Neuronal stem cell (in vitro differentiated cells): ENCODE data around the gene OSBPL3.

Experiments
- DNase-seq: peaks from one replicate; pipeline ENCODE4 v3.0.0-alpha.2; 2013; ENCODE audit warnings: low spot score
- H2AFZ ChIP-seq: one replicate; pipeline ENCODE4 v1.6.1; 2013; ENCODE audit warnings: mild to moderate bottlenecking, low read length, inconsistent platforms
- H2AK5ac ChIP-seq: 2 replicates; pipeline ENCODE4 v1.6.1; 2013; ENCODE audit warnings: low read depth, mild to moderate bottlenecking, inconsistent platforms, low read length, moderate library complexity, mixed read lengths
- H2BK120ac ChIP-seq: 2 replicates; pipeline ENCODE4 v1.6.1; 2013; ENCODE audit warnings: low read depth, mild to moderate bottlenecking, inconsistent platforms, low read length, moderate library complexity, mixed read lengths
- H2BK12ac ChIP-seq: one replicate; pipeline ENCODE4 v1.6.1; 2013; ENCODE audit warnings: low read length, inconsistent platforms
- H2BK15ac ChIP-seq: 2 replicates; pipeline ENCODE4 v1.6.1; 2013; ENCODE audit warnings: mild to moderate bottlenecking, low read length, inconsistent platforms, mixed read lengths
- H2BK5ac ChIP-seq: one replicate; pipeline ENCODE4 v1.6.1; 2013; ENCODE audit warnings: inconsistent platforms, mild to moderate bottlenecking, low read length, moderate library complexity
- H3K14ac ChIP-seq: one replicate; pipeline ENCODE4 v1.6.1; 2013; ENCODE audit warnings: low read length, inconsistent platforms
- H3K18ac ChIP-seq: 2 replicates; pipeline ENCODE4 v1.6.1; 2013; ENCODE audit warnings: low read length, inconsistent platforms
- H3K23ac ChIP-seq: 2 replicates; pipeline ENCODE4 v1.6.1; 2013; ENCODE audit warnings: low read depth, mild to moderate bottlenecking, mixed read lengths, low read length, inconsistent platforms; ENCODE audit not compliant: poor library complexity
- H3K27ac ChIP-seq: replicated peaks from 3 replicates; pipeline ENCODE4 v1.5.1; 2013; ENCODE audit warnings: low read length, inconsistent platforms
- H3K27me3 ChIP-seq, 3 experiments: 2 replicates each; pipeline ENCODE4 v1.6.1; 2013; ENCODE audit warnings: low read length in 3 of 3, mild to moderate bottlenecking in 2 of 3, inconsistent platforms in 1 of 3, low read depth in 1 of 3, mixed read lengths in 1 of 3, moderate library complexity in 1 of 3; ENCODE audit not compliant: control insufficient read depth in 3 of 3, insufficient read depth in 3 of 3
- H3K36me3 ChIP-seq, 2 donors: replicated peaks in 1 of 2; 2 replicates each; pipeline ENCODE4 v1.6.1; 2013; ENCODE audit warnings: low read length in 2 of 2; ENCODE audit not compliant: control insufficient read depth in 2 of 2, insufficient read depth in 2 of 2
- H3K4ac ChIP-seq: 2 replicates; pipeline ENCODE4 v1.6.1; 2013; ENCODE audit warnings: inconsistent platforms, mild to moderate bottlenecking, low read length, moderate library complexity
- H3K4me1 ChIP-seq, 2 donors: 1 replicate in 1 of 2; 2 replicates in 1 of 2; pipeline ENCODE4 v1.6.1; 2013; ENCODE audit warnings: low read length in 2 of 2, low read depth in 1 of 2; ENCODE audit not compliant: control insufficient read depth in 2 of 2, insufficient read depth in 1 of 2
- H3K4me2 ChIP-seq: one replicate; pipeline ENCODE4 v1.6.1; 2013; ENCODE audit warnings: mild to moderate bottlenecking, low read length, inconsistent platforms; ENCODE audit not compliant: insufficient read depth, poor library complexity, severe bottlenecking
- H3K4me3 ChIP-seq, 2 donors: 2 replicates each; pipeline ENCODE4 v1.5.1; 2013; ENCODE audit warnings: low read length in 2 of 2, mild to moderate bottlenecking in 2 of 2, inconsistent platforms in 1 of 2, moderate library complexity in 1 of 2
- H3K79me1 ChIP-seq: one replicate; pipeline ENCODE4 v1.6.1; 2013; ENCODE audit warnings: low read depth, mild to moderate bottlenecking, inconsistent platforms, low read length, moderate library complexity
- H3K9ac ChIP-seq: one replicate; pipeline ENCODE4 v1.6.1; 2013; ENCODE audit warnings: mild to moderate bottlenecking, low read depth, low read length, inconsistent platforms; ENCODE audit not compliant: poor library complexity
- H3K9me3 ChIP-seq, 2 donors: replicated peaks in 1 of 2; 2 replicates each; pipeline versions ENCODE3 to v1.6.1; 2013; ENCODE audit warnings: low read length in 2 of 2, mild to moderate bottlenecking in 2 of 2, inconsistent platforms in 1 of 2, low read depth in 1 of 2, mixed read lengths in 1 of 2, moderate library complexity in 1 of 2; ENCODE audit not compliant: control insufficient read depth in 2 of 2, insufficient read depth in 1 of 2
- H4K8ac ChIP-seq: one replicate; pipeline ENCODE4 v1.6.1; 2013; ENCODE audit warnings: low read depth, mild to moderate bottlenecking, inconsistent platforms, low read length, moderate library complexity
- H4K91ac ChIP-seq: one replicate; pipeline ENCODE4 v1.6.1; 2013; ENCODE audit warnings: low read length, low read depth, mild to moderate bottlenecking, inconsistent platforms; ENCODE audit not compliant: poor library complexity
- WGBS, 2 donors: extraction: QIAGEN DNeasy Blood & Tissue Kit; methylation state at CpG; one replicate each; pipeline ENCODE4 v1.1.7; 2013; ENCODE audit warnings: missing lambda C conversion rate in 2 of 2, mixed read lengths in 1 of 2; ENCODE audit not compliant: insufficient read length in 2 of 2, insufficient replicate concordance in 1 of 2; ENCODE audit errors: extremely low coverage in 2 of 2; 5-methylcytosine and 5-hydroxymethylcytosine counted together

The OSBPL3 gene

DNA sequence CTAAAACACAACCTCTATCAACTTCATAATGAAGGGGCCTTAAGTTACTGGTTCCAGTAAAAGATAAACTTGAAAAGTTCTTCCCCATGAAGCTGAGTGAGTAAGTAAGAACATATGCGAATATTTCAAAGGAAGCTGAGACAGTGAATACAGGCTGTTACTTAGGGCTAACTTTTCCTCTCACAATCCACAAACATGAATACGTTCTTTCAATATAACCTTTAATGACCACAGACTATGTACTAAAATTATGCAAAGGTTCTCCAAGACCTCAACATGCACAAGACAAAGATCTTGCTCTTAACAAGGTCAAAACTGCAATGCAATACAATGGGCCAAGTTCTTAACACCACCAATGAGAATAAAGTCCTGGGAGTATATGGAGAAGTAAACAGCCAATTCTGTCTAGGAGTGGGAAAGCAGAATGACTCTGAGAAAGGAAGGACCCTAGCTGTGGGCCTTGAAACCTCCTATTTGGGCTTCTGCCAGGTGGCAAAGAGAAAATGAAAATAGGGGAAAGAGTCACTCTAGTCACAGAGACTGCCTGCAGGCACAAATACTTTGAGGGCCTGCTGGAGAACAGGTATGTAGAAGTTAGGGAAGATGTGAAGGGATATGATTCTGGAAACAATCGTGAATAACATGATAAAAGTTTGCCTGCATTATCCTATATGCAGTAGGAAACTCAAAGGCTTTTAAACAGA lies 43.7 kb downstream of the OSBPL3 start:
- no peak overlapping the region for H2BK5ac ChIP-seq
- no peak overlapping the region for H2BK120ac ChIP-seq
- H3K23ac ChIP-seq, result no peak overlapping the region
- peaks cover 0 to under 1% of the 10 kb centered on the region in 2 donors for H3K36me3 ChIP-seq
- H3K4ac ChIP-seq, result no peak overlapping the region
- H3K9me3 ChIP-seq, result peaks cover 0 to 1% of the 10 kb centered on the region in 2 donors
- DNase-seq, result no peak
- H3K4me2 ChIP-seq, result no peak overlapping the region
- H3K27ac ChIP-seq, result no peak overlapping the region
- no peak overlapping the region for H3K14ac ChIP-seq
- no peak overlapping the region for H3K4me3 ChIP-seq
- no peak overlapping the region for H2AK5ac ChIP-seq
- no peaks in the 10 kb centered on the region for H3K79me1 ChIP-seq
- no peak overlapping the region for H4K91ac ChIP-seq
- H2AFZ ChIP-seq, result no peak overlapping the region
- no peaks in the 10 kb centered on the region for H3K27me3 ChIP-seq
- H2BK15ac ChIP-seq, result no peak overlapping the region
- no peak overlapping the region for H4K8ac ChIP-seq
- WGBS, 2 donors, result no CpG with 5 or more reads among the region's 3 CpGs
- no peak overlapping the region for H2BK12ac ChIP-seq
- H3K18ac ChIP-seq, result no peak overlapping the region
- H3K4me1 ChIP-seq, result peaks cover 11 to 30% of the 10 kb centered on the region in 2 donors
- no peak overlapping the region for H3K9ac ChIP-seq

DNA sequence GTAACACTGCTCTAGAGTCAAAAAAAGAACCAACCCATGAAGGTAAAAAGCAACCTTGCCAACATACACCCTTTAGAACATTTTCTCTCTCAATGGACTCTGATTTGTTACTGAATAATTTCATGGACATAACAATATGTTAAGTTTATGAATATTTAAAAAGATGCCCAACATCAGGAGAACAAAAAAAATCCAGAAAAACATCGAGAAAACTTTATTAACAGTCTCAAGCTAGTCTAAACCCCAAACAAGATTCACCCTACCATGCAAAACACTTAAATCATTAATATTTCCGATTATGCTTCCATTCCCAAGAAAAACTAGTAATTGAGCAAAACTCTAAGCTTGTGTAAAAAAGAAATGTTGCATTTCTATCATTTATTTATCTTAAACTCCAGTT lies 46.7 kb downstream of the OSBPL3 start:
- Histone ChIP-seq H3K36me3 (peaks cover 0 to 8% of the 10 kb centered on the region in 2 donors), H3K9ac (no peak overlapping the region), H4K91ac (no peak overlapping the region), H2AFZ (no peak overlapping the region), H3K79me1 (no peaks in the 10 kb centered on the region), H3K4me1 (peaks cover 11 to 30% of the 10 kb centered on the region in 2 donors), H3K4me2 (no peak overlapping the region), H3K4me3 (peak overlapping the region in 1 of 2 donors; percentile 17), H2BK12ac (no peak overlapping the region), H4K8ac (no peak overlapping the region), H3K27me3 (no peaks in the 10 kb centered on the region), H2AK5ac (no peak overlapping the region), H3K23ac (no peak overlapping the region), H2BK120ac (no peak overlapping the region), H3K14ac (no peak overlapping the region), H2BK5ac (no peak overlapping the region), H2BK15ac (no peak overlapping the region), H3K4ac (no peak overlapping the region), H3K18ac (no peak overlapping the region), H3K9me3 (peaks cover 2 to 11% of the 10 kb centered on the region in 2 donors), H3K27ac (no peak overlapping the region)
- no peak for DNase-seq
- WGBS, 2 donors, result no CpG with 5 or more reads among the region's 2 CpGs

DNA sequence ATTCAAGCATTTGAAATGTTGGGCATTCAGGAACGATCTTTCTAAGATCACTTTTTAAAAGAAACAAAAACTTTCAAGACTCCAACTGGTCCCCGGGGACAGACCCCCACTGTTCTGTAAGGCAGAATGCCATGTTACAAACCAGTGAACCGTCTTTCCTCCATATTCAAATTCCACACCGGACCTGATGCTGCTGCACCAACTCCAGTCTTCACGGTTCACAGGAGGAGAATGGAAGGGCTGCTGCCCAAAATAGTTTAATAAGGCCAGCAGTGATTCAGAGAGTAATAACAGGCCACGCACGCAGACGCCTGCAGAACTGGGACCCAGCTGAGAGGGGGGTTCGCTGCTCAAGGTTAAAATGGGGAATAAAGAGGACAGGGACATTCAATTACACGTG lies 47.2 kb downstream of the OSBPL3 start:
- DNase-seq, result no peak
- peaks cover 0 to 8% of the 10 kb centered on the region in 2 donors for H3K36me3 ChIP-seq
- H4K91ac ChIP-seq, result no peak overlapping the region
- H3K4ac ChIP-seq, result no peak overlapping the region
- peak overlapping the region in 1 of 2 donors; percentile 17 for H3K4me3 ChIP-seq
- H3K14ac ChIP-seq, result no peak overlapping the region
- peak overlapping the region; percentile 50 for H2AFZ ChIP-seq
- no peak overlapping the region for H3K23ac ChIP-seq
- no peak overlapping the region for H2BK15ac ChIP-seq
- no CpG with 5 or more reads among the region's 10 CpGs for WGBS, 2 donors
- no peak overlapping the region for H2BK12ac ChIP-seq
- no peak overlapping the region for H3K4me2 ChIP-seq
- peaks cover 2 to 11% of the 10 kb centered on the region in 2 donors for H3K9me3 ChIP-seq
- H2BK120ac ChIP-seq, result no peak overlapping the region
- H3K18ac ChIP-seq, result no peak overlapping the region
- H3K27ac ChIP-seq, result no peak overlapping the region
- no peaks in the 10 kb centered on the region for H3K79me1 ChIP-seq
- H3K4me1 ChIP-seq, result peaks cover 11 to 30% of the 10 kb centered on the region in 2 donors
- no peaks in the 10 kb centered on the region for H3K27me3 ChIP-seq
- H2BK5ac ChIP-seq, result no peak overlapping the region
- no peak overlapping the region for H2AK5ac ChIP-seq
- no peak overlapping the region for H3K9ac ChIP-seq
- no peak overlapping the region for H4K8ac ChIP-seq

DNA sequence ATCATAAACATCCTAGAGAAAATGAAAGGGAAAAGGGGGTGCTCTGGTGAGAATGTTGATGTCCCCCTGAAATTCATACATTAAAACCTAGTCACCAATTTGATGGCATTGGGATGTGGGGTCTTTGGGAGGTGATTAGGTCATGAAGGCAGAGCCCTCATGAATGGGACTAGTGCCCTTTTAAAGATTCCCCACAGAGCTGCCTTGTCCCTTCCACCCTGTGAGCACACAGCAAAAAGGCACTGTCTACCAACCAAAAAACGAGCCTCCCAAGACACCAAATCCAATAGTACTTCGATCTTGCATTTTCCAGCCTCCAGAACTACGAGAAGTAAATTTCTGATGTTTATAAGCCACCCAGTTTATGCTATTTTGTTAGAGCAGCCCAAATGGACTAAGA lies 47.6 kb downstream of the OSBPL3 start:
- Histone ChIP-seq H2BK12ac (no peak overlapping the region), H3K4me2 (no peak overlapping the region), H2BK5ac (no peak overlapping the region), H3K27me3 (no peaks in the 10 kb centered on the region), H2BK120ac (no peak overlapping the region), H3K18ac (no peak overlapping the region), H4K8ac (no peak overlapping the region), H3K23ac (no peak overlapping the region), H3K9ac (no peak overlapping the region), H2BK15ac (no peak overlapping the region), H3K9me3 (peaks cover 2 to 11% of the 10 kb centered on the region in 2 donors), H3K14ac (no peak overlapping the region), H2AK5ac (no peak overlapping the region), H2AFZ (peak overlapping the region; percentile 50), H3K4me1 (peaks cover 11 to 30% of the 10 kb centered on the region in 2 donors), H3K27ac (no peak overlapping the region), H3K4ac (no peak overlapping the region), H3K79me1 (no peaks in the 10 kb centered on the region), H4K91ac (no peak overlapping the region), H3K4me3 (peak overlapping the region in 1 of 2 donors; percentile 17), H3K36me3 (peaks cover 0 to 8% of the 10 kb centered on the region in 2 donors)
- DNase-seq, result no peak
- WGBS, 2 donors, result no CpG with 5 or more reads among the region's 3 CpGs
